GM19240 (cell line): ENCODE results near the gene IFI27L2.
A peak's percentile ranks its signal among the peaks of the same experiment; 100 is the strongest.

Experiments
- DNase-seq: peaks from one replicate; pipeline ENCODE4 v3.0.0; 2011; ENCODE audit warnings: low spot score; ENCODE audit not compliant: insufficient read length

Gene IFI27L2

DNA sequence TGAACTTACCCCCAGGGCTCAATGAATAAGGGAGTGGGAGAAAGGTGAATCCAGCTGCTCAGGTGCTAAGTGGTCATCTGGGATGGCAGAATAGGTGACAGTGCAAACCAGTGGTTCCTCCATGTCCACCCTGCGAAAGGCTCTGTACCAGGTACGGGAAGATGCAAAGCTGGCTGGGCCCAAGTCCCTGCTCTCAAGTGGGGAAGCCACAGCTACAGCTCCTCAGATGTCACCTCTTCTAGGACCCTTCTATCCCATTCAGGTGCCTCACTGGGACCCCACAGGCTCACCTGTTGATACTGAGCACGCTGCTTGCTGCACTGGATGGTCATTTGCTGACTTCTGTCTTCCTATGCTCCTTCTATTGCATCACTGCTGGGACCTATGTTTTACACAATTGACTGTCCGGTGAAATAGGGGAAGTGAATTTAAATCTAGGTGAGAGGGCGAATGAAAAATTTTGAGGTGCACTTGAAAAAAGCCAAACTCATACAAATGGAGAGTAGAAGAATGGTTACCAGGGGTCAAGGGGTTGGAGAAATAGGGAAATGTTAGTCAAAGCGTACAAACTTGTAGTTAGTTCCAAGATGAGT is 24.4 kb upstream of the IFI27L2 start:
- DNase-seq = no peak

- no peak for DNase-seq
Measured at GRCh38 chr14:94152676-94153075, 23.3 kb upstream of the IFI27L2 start.

GRCh38 chr14:94145902-94146527 is 16.6 kb upstream of the IFI27L2 start:
- no peak for DNase-seq

DNA sequence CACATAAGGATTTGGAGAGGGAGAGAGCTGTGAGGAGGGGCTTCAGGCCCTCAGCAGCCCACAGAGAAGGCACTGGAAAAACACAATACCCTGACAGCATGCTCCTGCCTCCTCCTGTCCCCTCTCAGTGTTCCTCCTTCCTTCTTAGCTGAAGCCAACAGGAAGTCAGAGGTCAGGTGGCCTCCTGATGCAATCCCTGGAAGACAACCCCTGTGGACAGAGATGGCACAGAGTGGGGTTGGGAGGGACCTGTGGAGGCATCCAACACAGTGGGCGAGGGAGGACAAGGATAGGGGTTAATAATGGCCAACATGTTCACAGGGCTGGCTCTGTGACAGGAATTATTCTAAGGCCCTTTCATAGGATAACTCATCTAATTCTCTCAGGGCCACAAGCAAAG is 15.4 kb upstream of the IFI27L2 start:
- no peak for DNase-seq

- no peak for DNase-seq
Measured at GRCh38 chr14:94143711-94144110, 14.3 kb upstream of the IFI27L2 start.

- no peak for DNase-seq
Measured at GRCh38 chr14:94143239-94143638, 13.8 kb upstream of the IFI27L2 start.

- DNase-seq = no peak
Measured at GRCh38 chr14:94142836-94143235, 13.4 kb upstream of the IFI27L2 start.

GRCh38 chr14:94142247-94142646 is 12.8 kb upstream of the IFI27L2 start:
- DNase-seq = no peak

DNA sequence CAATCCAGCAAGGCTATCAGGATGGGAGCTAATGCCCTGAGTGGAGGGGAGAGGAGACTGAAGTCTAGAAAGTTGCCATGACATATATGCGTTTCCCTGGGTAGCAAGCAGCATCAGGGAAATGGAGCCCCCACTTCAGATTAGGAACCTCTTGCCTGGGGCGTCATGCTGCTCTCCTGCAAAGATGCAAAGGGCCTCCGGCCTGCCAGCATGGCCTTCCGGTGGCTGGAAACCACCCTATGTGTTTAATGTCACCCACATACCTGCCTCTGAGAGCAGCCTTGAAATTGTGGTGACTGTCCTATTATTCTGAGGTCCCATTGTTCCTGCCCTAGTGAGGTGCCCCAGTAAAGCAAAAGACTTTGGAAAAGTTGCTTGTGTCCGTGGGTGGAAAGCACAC is 10.0 kb upstream of the IFI27L2 start:
- DNase-seq = no peak

DNA sequence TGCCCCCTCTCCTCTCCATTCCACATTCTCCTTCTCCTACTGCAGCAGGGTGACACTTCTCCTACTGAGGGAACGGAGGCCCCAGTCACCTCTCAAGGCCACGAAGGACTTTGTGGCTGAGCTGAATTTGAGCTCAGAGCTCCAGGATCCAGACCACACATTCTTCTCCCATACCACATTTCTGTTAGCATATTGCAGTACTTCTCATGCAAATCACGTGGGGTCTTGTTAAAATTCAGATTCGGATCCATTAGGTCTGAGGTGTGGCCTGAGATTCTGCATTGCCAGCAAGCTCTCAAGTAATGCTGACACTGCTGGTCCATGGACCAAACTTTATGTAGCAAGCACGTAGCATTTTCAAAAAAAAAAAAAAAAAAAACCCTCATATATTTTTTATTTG is 9.6 kb upstream of the IFI27L2 start:
- DNase-seq = no peak

- no peak for DNase-seq
Measured at GRCh38 chr14:94138251-94138650, 8.8 kb upstream of the IFI27L2 start.

DNA sequence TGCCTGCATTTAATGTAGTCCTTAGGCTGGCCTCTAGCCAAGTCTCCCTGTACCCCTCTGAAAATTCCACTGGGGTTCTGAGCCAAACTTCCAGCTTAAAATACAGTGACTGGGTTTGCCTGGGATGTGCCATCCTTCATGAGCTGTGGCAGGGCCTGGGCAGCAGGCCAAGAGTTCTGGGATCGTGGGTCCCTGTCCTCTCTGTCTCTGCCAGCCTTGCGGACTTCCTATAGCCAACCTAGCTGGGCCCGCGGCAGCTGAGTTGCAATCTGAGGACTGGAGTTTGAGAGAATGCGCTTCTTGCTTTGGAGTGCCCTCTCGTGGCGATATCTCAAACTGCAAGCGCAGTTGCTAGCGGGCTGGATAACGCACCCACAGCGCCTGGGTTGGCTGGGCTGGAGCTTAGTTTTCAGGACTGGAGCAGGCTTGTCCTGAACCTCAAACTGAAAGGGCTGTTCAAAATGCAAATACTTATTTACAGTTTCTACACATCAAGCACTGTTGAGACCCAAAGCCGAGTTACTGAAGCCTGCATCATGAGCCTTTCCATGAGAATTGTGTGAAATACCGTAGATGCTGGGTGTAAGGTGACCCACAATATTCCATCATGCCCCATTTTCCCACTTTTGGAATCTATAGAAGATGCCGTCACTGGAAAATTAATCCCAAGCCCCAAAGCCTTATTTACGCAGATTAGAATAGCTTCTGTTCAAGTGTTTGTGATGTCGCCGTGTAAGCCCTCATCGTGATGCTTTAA is 7.3 kb upstream of the IFI27L2 start:
- DNase-seq = peak; percentile 74

GRCh38 chr14:94135476-94135875 is 6.1 kb upstream of the IFI27L2 start:
- DNase-seq = no peak

DNA sequence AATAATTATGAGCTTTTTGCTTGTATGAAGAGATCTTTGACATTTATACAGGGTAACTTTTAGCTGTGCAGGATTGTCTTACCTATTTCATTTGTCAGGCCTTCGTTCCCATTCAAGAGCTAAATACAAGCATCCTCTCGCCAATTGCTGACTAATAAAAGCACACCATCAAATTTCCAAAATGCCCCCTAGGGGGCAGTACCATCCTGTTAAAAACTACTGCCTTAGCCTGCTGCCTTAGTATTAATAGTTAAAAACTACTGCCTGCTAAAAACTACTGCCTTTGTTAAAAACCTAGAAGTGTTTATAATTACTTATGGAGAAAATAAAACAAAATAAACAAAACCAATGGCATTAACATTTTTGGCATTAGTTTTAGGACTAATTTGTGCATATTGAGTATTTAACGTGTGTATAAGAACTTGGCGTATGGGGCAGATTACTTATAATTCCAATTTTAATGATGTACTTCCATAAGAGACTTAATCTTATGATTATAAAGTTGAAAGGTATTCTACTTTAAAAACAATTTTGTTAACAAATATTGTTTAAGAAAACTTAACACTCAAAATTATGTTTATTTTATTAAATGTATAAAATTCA is 3.0 kb upstream of the IFI27L2 start:
- DNase-seq = no peak

DNA sequence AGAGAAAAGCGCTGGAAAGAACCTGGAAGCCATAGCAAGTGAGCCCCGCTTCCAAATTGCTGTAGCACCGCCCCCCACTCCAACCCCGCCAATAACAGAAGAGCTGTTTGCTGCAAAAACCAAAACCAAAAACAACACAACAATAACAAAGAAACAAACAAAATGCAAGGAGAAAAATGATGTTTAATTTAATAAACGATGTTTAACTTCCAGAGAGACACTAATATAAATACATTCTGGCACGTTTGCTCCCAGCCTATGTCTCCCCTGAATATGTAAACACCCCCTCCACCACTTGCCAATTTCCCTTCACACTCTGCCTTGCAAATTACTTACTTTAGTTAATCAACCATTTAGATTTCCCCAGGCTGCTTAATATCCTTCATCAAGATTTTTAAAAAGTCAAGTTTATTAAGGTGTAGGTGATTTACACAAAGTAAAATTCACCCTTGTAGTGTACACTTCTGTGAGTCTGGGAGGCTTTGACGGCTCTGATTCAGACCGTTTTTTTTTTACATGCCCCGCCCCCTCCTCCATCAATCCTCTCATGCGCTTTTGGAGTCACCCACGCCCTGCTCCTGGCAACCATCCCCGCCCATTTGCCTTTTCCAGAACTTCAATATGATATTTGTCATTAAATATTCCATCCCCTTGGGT is 482 bp upstream of the IFI27L2 start:
- DNase-seq = no peak

- DNase-seq = no peak
Measured at GRCh38 chr14:94128216-94128839, 1.1 kb downstream of the IFI27L2 start.

GRCh38 chr14:94127330-94127729 is 2.1 kb downstream of the IFI27L2 start:
- no peak for DNase-seq

GRCh38 chr14:94126800-94127199 is 2.6 kb downstream of the IFI27L2 start:
- no peak for DNase-seq

- DNase-seq = no peak
Measured at GRCh38 chr14:94126419-94126677, 3.1 kb downstream of the IFI27L2 start.

DNA sequence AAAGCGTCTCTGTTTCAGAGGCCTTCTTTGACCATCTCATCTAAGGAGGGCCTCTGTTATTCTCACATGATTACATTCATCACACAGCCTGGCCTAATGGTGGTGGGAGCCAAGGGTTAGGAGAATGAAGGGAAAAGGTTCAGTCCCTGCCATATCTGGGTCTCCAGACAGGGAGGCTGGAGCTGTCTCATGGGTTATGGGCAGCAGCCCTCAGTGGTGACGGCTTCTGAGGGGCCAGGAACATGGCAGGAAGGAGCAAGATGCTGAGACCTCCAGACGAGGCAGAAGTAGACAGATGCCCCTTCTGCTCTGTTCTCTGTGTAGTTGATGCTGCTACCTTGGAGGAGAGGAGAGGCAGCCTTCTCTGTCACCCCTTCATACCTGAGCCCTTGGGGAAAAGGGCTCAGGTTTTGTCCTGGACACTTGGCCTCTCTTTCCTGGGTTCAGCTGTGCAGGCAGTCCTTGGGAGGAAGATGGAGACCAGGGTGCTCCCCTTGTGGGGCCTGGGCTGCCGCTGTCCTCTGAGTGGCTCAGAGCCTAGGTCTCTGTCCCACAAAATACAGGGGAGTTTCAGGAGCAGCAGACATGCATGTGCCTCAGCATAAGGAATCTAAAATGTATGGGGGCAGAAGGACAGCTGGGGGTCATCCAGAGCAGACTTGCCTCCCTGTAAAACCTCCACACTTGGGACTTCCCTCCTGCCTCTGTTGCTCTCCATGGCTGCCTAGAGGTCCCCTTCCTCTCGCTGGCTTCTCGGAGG is 3.6 kb downstream of the IFI27L2 start:
- no peak for DNase-seq
